Mesenchymal stem cell (in vitro differentiated cells and primary cell): Measurements from ENCODE around the gene HK1.

Experiments
- DNase-seq: peaks from one replicate; pipeline ENCODE4 v3.0.0-alpha.2; 2013
- H2AFZ ChIP-seq: one replicate; pipeline ENCODE4 v1.6.1; 2013; ENCODE audit warnings: low read depth, mild to moderate bottlenecking, control low read depth, inconsistent platforms, low read length, moderate library complexity
- H2AK5ac ChIP-seq: 2 replicates; pipeline ENCODE4 v1.6.1; 2013; ENCODE audit warnings: low read length, moderate library complexity, mild to moderate bottlenecking, inconsistent platforms; ENCODE audit not compliant: severe bottlenecking
- H2BK120ac ChIP-seq: one replicate; pipeline ENCODE4 v1.6.1; 2013; ENCODE audit warnings: low read depth, mild to moderate bottlenecking, inconsistent platforms, low read length, moderate library complexity
- H2BK12ac ChIP-seq, 2 experiments: one replicate each; pipeline ENCODE4 v1.6.1; 2013; ENCODE audit warnings: inconsistent platforms in 2 of 2, low read length in 2 of 2, mild to moderate bottlenecking in 2 of 2, moderate library complexity in 2 of 2, control low read depth in 1 of 2
- H2BK15ac ChIP-seq: one replicate; pipeline ENCODE4 v1.6.1; 2013; ENCODE audit warnings: mild to moderate bottlenecking, low read depth, inconsistent platforms; ENCODE audit not compliant: poor library complexity, severe bottlenecking
- H2BK5ac ChIP-seq: 2 replicates; pipeline ENCODE4 v1.6.1; 2013; ENCODE audit warnings: low read depth, mild to moderate bottlenecking, low read length, control low read depth, inconsistent platforms; ENCODE audit not compliant: poor library complexity, severe bottlenecking
- H3K14ac ChIP-seq, 2 experiments: one replicate each; pipeline ENCODE4 v1.6.1; 2013; ENCODE audit warnings: inconsistent platforms in 2 of 2, low read length in 2 of 2, control low read depth in 1 of 2, mild to moderate bottlenecking in 1 of 2, moderate library complexity in 1 of 2
- H3K18ac ChIP-seq, 2 experiments: one replicate each; pipeline ENCODE4 v1.6.1; 2013; ENCODE audit warnings: inconsistent platforms in 2 of 2, low read length in 2 of 2, control low read depth in 1 of 2, low read depth in 1 of 2, mild to moderate bottlenecking in 1 of 2
- H3K23ac ChIP-seq, 2 experiments: one replicate each; pipeline ENCODE4 v1.6.1; 2013; ENCODE audit warnings: inconsistent platforms in 2 of 2, low read length in 2 of 2, mild to moderate bottlenecking in 2 of 2, moderate library complexity in 2 of 2, control low read depth in 1 of 2
- H3K27ac ChIP-seq: 2 replicates; pipeline ENCODE4 v1.5.1; 2013; ENCODE audit warnings: mild to moderate bottlenecking, moderate library complexity, low read length, control low read depth, inconsistent platforms; ENCODE audit not compliant: poor library complexity, severe bottlenecking
- H3K27me3 ChIP-seq, 2 experiments: 2 replicates each; pipeline versions ENCODE4 v1.6.1 to v1.7.0; 2013; ENCODE audit warnings: low read length in 2 of 2, mild to moderate bottlenecking in 2 of 2, moderate library complexity in 2 of 2, control low read depth in 1 of 2, inconsistent platforms in 1 of 2; ENCODE audit not compliant: control insufficient read depth in 1 of 2, insufficient read depth in 1 of 2
- H3K36me3 ChIP-seq, 2 experiments: 2 replicates each; pipeline versions ENCODE4 v1.6.1 to v1.7.0; 2013; ENCODE audit warnings: low read length in 2 of 2, control low read depth in 1 of 2, inconsistent platforms in 1 of 2, low read depth in 1 of 2, mild to moderate bottlenecking in 1 of 2; ENCODE audit not compliant: insufficient read depth in 2 of 2, control insufficient read depth in 1 of 2
- H3K4ac ChIP-seq, 2 experiments: one replicate each; pipeline ENCODE4 v1.6.1; 2013; ENCODE audit warnings: inconsistent platforms in 2 of 2, low read length in 2 of 2, mild to moderate bottlenecking in 2 of 2, moderate library complexity in 2 of 2, control low read depth in 1 of 2, low read depth in 1 of 2
- H3K4me1 ChIP-seq: 2 replicates; pipeline ENCODE4 v1.6.1; 2013; ENCODE audit warnings: low read depth, low read length, control low read depth; ENCODE audit not compliant: control insufficient read depth, insufficient read depth
- H3K4me2 ChIP-seq: 2 replicates; pipeline ENCODE4 v1.6.1; 2013; ENCODE audit warnings: low read length, mild to moderate bottlenecking, inconsistent platforms; ENCODE audit not compliant: poor library complexity, severe bottlenecking
- H3K4me3 ChIP-seq, 2 experiments: 2 replicates each; pipeline versions ENCODE4 v1.5.1 to v1.7.0; 2013; ENCODE audit warnings: low read length in 2 of 2, mild to moderate bottlenecking in 2 of 2, control low read depth in 1 of 2, low read depth in 1 of 2; ENCODE audit not compliant: insufficient read depth in 1 of 2
- H3K79me1 ChIP-seq: replicated peaks from 2 replicates; pipeline ENCODE4 v1.6.1; 2013; ENCODE audit warnings: mild to moderate bottlenecking, control low read depth, low read length, inconsistent platforms; ENCODE audit not compliant: poor library complexity, severe bottlenecking
- H3K9ac ChIP-seq: 2 replicates; pipeline ENCODE4 v1.7.0; 2013; ENCODE audit warnings: mild to moderate bottlenecking, low read length, moderate library complexity
- H3K9me3 ChIP-seq: 2 replicates; pipeline ENCODE4 v1.7.0; 2013; ENCODE audit warnings: mild to moderate bottlenecking, low read length; ENCODE audit not compliant: control insufficient read depth
- H4K8ac ChIP-seq: one replicate; pipeline ENCODE4 v1.6.1; 2013; ENCODE audit warnings: inconsistent platforms, mild to moderate bottlenecking, low read length, moderate library complexity
- H4K91ac ChIP-seq: one replicate; pipeline ENCODE4 v1.6.1; 2013; ENCODE audit warnings: mild to moderate bottlenecking, low read length, inconsistent platforms
- WGBS: methylation state at CpG from one replicate; pipeline ENCODE4 v1.1.7; 2013; ENCODE audit warnings: mixed read lengths; 5-methylcytosine and 5-hydroxymethylcytosine counted together

The HK1 gene

GRCh38 chr10:69242852-69243212 is 35.5 kb upstream of the HK1 start:
- no peaks in the 10 kb centered on the region for H3K9me3 ChIP-seq
- no peak overlapping the region for H3K18ac ChIP-seq
- no peak overlapping the region for H3K4me2 ChIP-seq
- DNase-seq: no peak
- no peak overlapping the region for H3K9ac ChIP-seq
- no peaks in the 10 kb centered on the region for H3K27me3 ChIP-seq
- no peak overlapping the region for H2AK5ac ChIP-seq
- no peak overlapping the region for H4K91ac ChIP-seq
- no peaks in the 10 kb centered on the region for H3K4me1 ChIP-seq
- H2AFZ ChIP-seq: no peak overlapping the region
- no peak overlapping the region for H3K27ac ChIP-seq
- WGBS: 91% methylated on average over 5 of the region's 5 CpGs
- no peak overlapping the region for H4K8ac ChIP-seq
- H2BK5ac ChIP-seq: no peak overlapping the region
- no peaks in the 10 kb centered on the region for H3K79me1 ChIP-seq
- no peak overlapping the region for H2BK12ac ChIP-seq
- no peak overlapping the region for H3K14ac ChIP-seq
- H2BK15ac ChIP-seq: no peak overlapping the region
- no peak overlapping the region for H3K23ac ChIP-seq
- H3K36me3 ChIP-seq: peaks cover 0 to 45% of the 10 kb centered on the region in 2 experiments
- no peak overlapping the region for H3K4ac ChIP-seq
- no peak overlapping the region for H3K4me3 ChIP-seq
- H2BK120ac ChIP-seq: no peak overlapping the region

- Histone ChIP-seq H3K79me1 (no peaks in the 10 kb centered on the region), H3K27ac (no peak overlapping the region), H3K23ac (no peak overlapping the region), H3K14ac (no peak overlapping the region), H3K18ac (no peak overlapping the region), H4K8ac (no peak overlapping the region), H2BK5ac (no peak overlapping the region), H3K9me3 (no peaks in the 10 kb centered on the region), H3K4me2 (no peak overlapping the region), H2BK120ac (no peak overlapping the region), H3K4ac (no peak overlapping the region), H4K91ac (no peak overlapping the region), H3K4me1 (no peaks in the 10 kb centered on the region), H2AK5ac (no peak overlapping the region), H3K4me3 (no peak overlapping the region), H3K36me3 (peaks cover 0 to 52% of the 10 kb centered on the region in 2 experiments), H2BK12ac (no peak overlapping the region), H2BK15ac (no peak overlapping the region), H3K9ac (no peak overlapping the region), H2AFZ (no peak overlapping the region), H3K27me3 (no peaks in the 10 kb centered on the region)
- DNase-seq: no peak
- 93% methylated on average over 10 of the region's 10 CpGs for WGBS
Measured at GRCh38 chr10:69243817-69244216, 34.5 kb upstream of the HK1 start.

GRCh38 chr10:69246036-69246435 is 32.3 kb upstream of the HK1 start:
- H3K36me3 ChIP-seq: peaks cover 0 to 52% of the 10 kb centered on the region in 2 experiments
- H3K27me3 ChIP-seq: no peaks in the 10 kb centered on the region
- no peak overlapping the region for H4K91ac ChIP-seq
- H2BK15ac ChIP-seq: no peak overlapping the region
- no peak overlapping the region for H3K9ac ChIP-seq
- no peak overlapping the region for H4K8ac ChIP-seq
- H3K79me1 ChIP-seq: no peaks in the 10 kb centered on the region
- H3K4ac ChIP-seq: no peak overlapping the region
- no peaks in the 10 kb centered on the region for H3K4me1 ChIP-seq
- no peak overlapping the region for H3K18ac ChIP-seq
- H3K9me3 ChIP-seq: no peaks in the 10 kb centered on the region
- no peak overlapping the region for H2BK5ac ChIP-seq
- H2AFZ ChIP-seq: no peak overlapping the region
- WGBS: 86% methylated on average over 5 of the region's 5 CpGs
- no peak overlapping the region for H3K4me3 ChIP-seq
- H3K23ac ChIP-seq: no peak overlapping the region
- no peak overlapping the region for H2AK5ac ChIP-seq
- no peak overlapping the region for H3K4me2 ChIP-seq
- H2BK12ac ChIP-seq: no peak overlapping the region
- no peak overlapping the region for H2BK120ac ChIP-seq
- no peak for DNase-seq
- H3K27ac ChIP-seq: no peak overlapping the region
- no peak overlapping the region for H3K14ac ChIP-seq

DNA sequence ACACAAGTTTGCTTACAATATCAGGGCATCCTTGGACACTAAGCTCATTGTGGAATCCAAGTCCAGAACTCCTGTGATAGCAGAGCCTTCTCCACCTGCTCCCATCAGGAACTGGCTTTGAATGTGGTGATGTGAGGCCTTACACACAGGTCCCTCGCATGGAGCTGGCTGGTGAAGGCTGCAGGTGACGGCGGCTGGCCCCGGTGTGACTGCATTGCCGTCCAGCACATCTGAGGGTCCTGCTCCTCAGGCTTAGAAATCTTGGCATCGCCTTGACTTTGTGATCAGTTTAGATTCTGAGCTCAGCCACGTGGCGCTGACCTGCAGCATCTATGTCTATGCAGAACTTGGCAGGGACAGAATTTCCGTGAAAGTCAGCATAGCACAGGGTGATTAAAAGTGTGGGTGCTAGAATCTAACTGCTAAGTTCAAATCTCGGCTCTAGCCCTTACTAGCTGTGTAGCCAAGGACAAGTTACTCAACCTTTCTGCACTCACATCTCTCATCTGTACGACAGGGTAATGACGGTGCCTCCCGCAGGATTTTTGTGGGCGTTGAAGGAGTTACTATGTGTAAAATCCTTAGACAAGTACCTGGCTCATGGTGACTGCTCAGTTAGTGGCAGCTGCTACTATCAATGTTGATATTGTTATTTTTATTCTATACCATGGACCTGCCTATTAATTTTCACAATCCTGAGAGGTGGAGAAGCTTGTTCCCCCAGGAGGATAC is 31.5 kb upstream of the HK1 start:
- Histone ChIP-seq H3K27me3 (no peaks in the 10 kb centered on the region), H3K14ac (no peak overlapping the region), H3K9ac (no peak overlapping the region), H3K79me1 (no peaks in the 10 kb centered on the region), H2AFZ (no peak overlapping the region), H3K9me3 (no peaks in the 10 kb centered on the region), H4K91ac (no peak overlapping the region), H3K4me3 (no peak overlapping the region), H3K36me3 (peaks cover 0 to 50% of the 10 kb centered on the region in 2 experiments), H3K18ac (no peak overlapping the region), H2BK5ac (no peak overlapping the region), H2BK120ac (no peak overlapping the region), H2AK5ac (no peak overlapping the region), H4K8ac (no peak overlapping the region), H3K23ac (no peak overlapping the region), H3K27ac (no peak overlapping the region), H2BK15ac (no peak overlapping the region), H2BK12ac (no peak overlapping the region), H3K4me2 (no peak overlapping the region), H3K4me1 (no peaks in the 10 kb centered on the region), H3K4ac (no peak overlapping the region)
- 88% methylated on average over 10 of the region's 14 CpGs for WGBS
- DNase-seq: no peak
